Measurements from ENCODE around the gene FBXO38. TPM values are rescaled to one million over a fixed set of nuclear protein-coding genes. Genes with fewer than 3 reads are reported as not detected.
A peak's percentile ranks its signal among the peaks of the same experiment; 100 is the strongest.

Gene FBXO38
- polyA plus RNA-seq, 3 donors = 6.8 to 22.1 (median 14.8) TPM

DNA sequence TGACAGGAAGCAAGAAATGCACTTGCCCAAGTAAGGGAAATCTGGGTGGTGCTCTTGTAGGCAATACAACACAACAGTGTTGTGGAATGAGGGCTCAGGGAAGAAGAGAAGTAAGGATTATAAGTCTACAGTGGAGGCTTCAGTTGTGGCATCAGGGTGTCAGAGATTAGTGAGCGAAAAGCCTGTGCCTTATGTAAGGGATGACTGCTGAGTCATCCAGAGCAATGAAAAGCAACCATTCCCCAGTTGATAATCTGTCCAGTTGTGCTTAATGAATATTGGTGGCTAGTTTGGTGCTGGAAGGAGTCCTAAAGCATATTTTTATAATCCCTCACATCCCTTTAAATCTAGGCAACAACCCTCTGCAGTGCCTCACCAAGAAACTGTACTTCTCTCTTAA lies 42.0 kb downstream of the FBXO38 start:
- H3K4me3 ChIP-seq (replicated peaks in 1 of 3; ENCODE audit: low read depth in 2 of 3, low read length in 3 of 3) = no peak overlapping the region
- H3K36me3 ChIP-seq (replicated peaks in 1 of 2; ENCODE audit: control insufficient read depth in 1 of 2, insufficient read depth in 2 of 2, low read length in 2 of 2) = peaks cover 83 to 86% of the 10 kb centered on the region in 2 donors
- H4K20me1 ChIP-seq (ENCODE audit: insufficient read depth, low read length) = peaks cover 10% of the 10 kb centered on the region
- H2AFZ ChIP-seq (ENCODE audit: insufficient read depth, low read depth, low read length, poor library complexity, severe bottlenecking) = no peak overlapping the region
- H3K9ac ChIP-seq (ENCODE audit: insufficient read depth, low read length, poor library complexity, severe bottlenecking) = no peak overlapping the region
- no peaks in the 10 kb centered on the region for H3K9me3 ChIP-seq (replicated peaks in 1 of 2; ENCODE audit: control insufficient read depth in 1 of 2, insufficient read depth in 1 of 2, low read length in 2 of 2)
- TF ChIP-seq, protein P1, sequence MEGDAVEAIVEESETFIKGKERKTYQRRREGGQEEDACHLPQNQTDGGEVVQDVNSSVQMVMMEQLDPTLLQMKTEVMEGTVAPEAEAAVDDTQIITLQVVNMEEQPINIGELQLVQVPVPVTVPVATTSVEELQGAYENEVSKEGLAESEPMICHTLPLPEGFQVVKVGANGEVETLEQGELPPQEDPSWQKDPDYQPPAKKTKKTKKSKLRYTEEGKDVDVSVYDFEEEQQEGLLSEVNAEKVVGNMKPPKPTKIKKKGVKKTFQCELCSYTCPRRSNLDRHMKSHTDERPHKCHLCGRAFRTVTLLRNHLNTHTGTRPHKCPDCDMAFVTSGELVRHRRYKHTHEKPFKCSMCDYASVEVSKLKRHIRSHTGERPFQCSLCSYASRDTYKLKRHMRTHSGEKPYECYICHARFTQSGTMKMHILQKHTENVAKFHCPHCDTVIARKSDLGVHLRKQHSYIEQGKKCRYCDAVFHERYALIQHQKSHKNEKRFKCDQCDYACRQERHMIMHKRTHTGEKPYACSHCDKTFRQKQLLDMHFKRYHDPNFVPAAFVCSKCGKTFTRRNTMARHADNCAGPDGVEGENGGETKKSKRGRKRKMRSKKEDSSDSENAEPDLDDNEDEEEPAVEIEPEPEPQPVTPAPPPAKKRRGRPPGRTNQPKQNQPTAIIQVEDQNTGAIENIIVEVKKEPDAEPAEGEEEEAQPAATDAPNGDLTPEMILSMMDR (IDR thresholded peaks at IDR 0.05) = no peak
- intact Hi-C loops (cut with micrococcal nuclease) = no loop called here
- H3K27ac Mint-ChIP-seq = peak overlapping the region in 2 of 7 donors; percentile 7 to 58
- no peaks in the 10 kb centered on the region for H3K27me3 ChIP-seq (ENCODE audit: control insufficient read depth in 2 of 2, insufficient read depth in 2 of 2, low read length in 2 of 2)
- no peaks in the 10 kb centered on the region for H3K79me2 ChIP-seq (ENCODE audit: insufficient read depth, low read length)
- H3K36me3 Mint-ChIP-seq = peaks cover 76 to 93% of the 10 kb centered on the region in 2 donors
- DNase-seq = no peak
- no peaks in the 10 kb centered on the region for H3K27me3 Mint-ChIP-seq (ENCODE audit: low read depth in 3 of 3)
- H3K27ac ChIP-seq (ENCODE audit: low read depth in 1 of 2, low read length in 2 of 2) = no peak overlapping the region
- no peak overlapping the region for H3K4me3 Mint-ChIP-seq
- 100% methylated on average over 1 of the region's 1 CpG for WGBS (ENCODE audit: insufficient coverage)
- no peaks in the 10 kb centered on the region for H3K4me1 ChIP-seq (ENCODE audit: control insufficient read depth in 1 of 2, insufficient read depth in 2 of 2, low read length in 2 of 2)
- no peaks in the 10 kb centered on the region for H3K9me3 Mint-ChIP-seq
- no peaks in the 10 kb centered on the region for H3K4me1 Mint-ChIP-seq
- H3K4me2 ChIP-seq (replicated peaks; ENCODE audit: extremely low read depth, low read length, poor library complexity, severe bottlenecking) = no peak overlapping the region

DNA sequence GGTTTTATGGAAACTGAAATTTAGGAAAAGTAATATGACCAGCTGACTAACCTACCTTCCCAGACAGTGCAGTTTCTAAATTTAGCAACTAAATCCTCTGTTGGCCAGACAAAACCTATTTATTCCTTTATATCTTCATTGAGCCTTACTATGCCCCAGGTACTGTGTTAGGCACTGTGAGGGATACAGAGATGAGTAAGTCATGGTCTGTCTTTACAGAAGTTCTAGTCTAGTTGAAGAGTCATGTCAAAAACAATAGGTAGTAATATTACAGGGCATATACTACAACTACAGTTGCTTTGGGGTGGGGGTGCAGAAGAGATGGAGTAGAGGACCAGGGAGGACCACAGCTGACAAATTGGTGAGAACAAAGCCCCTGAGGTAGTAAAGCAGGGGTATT lies 42.8 kb downstream of the FBXO38 start:
- no peaks in the 10 kb centered on the region for H3K4me1 Mint-ChIP-seq
- Histone ChIP-seq H3K4me1 (ENCODE audit: control insufficient read depth in 1 of 2, insufficient read depth in 2 of 2, low read length in 2 of 2) (no peaks in the 10 kb centered on the region), H3K27ac (ENCODE audit: low read depth in 1 of 2, low read length in 2 of 2) (no peak overlapping the region), H2AFZ (ENCODE audit: insufficient read depth, low read depth, low read length, poor library complexity, severe bottlenecking) (no peak overlapping the region), H3K9ac (ENCODE audit: insufficient read depth, low read length, poor library complexity, severe bottlenecking) (no peak overlapping the region), H3K4me2 (replicated peaks; ENCODE audit: extremely low read depth, low read length, poor library complexity, severe bottlenecking) (no peak overlapping the region), H3K79me2 (ENCODE audit: insufficient read depth, low read length) (no peaks in the 10 kb centered on the region), H3K4me3 (replicated peaks in 1 of 3; ENCODE audit: low read depth in 2 of 3, low read length in 3 of 3) (no peak overlapping the region), H3K36me3 (replicated peaks in 1 of 2; ENCODE audit: control insufficient read depth in 1 of 2, insufficient read depth in 2 of 2, low read length in 2 of 2) (peaks cover 83 to 86% of the 10 kb centered on the region in 2 donors), H3K27me3 (ENCODE audit: control insufficient read depth in 2 of 2, insufficient read depth in 2 of 2, low read length in 2 of 2) (no peaks in the 10 kb centered on the region), H4K20me1 (ENCODE audit: insufficient read depth, low read length) (peaks cover 9% of the 10 kb centered on the region), H3K9me3 (replicated peaks in 1 of 2; ENCODE audit: control insufficient read depth in 1 of 2, insufficient read depth in 1 of 2, low read length in 2 of 2) (no peaks in the 10 kb centered on the region)
- H3K27me3 Mint-ChIP-seq (ENCODE audit: low read depth in 3 of 3) = no peaks in the 10 kb centered on the region
- intact Hi-C loops (cut with micrococcal nuclease) = no loop called here
- no peak for DNase-seq
- no peak overlapping the region for H3K4me3 Mint-ChIP-seq
- H3K27ac Mint-ChIP-seq = peak overlapping the region in 1 of 7 donors; percentile 26
- TF ChIP-seq, protein P1 (IDR thresholded peaks at IDR 0.05) = no peak
- no peaks in the 10 kb centered on the region for H3K9me3 Mint-ChIP-seq
- H3K36me3 Mint-ChIP-seq = peaks cover 79 to 95% of the 10 kb centered on the region in 2 donors

All from CD14-positive monocyte (primary cell).